DND-41 (cell line): ENCODE measurements around the gene RNF212B.

Experiments used
- EZH2 ChIP-seq: IDR thresholded peaks from 3 replicates; pipeline ENCODE4 v1.6.1; 2012; ENCODE audit warnings: borderline replicate concordance, low read depth, mild to moderate bottlenecking, moderate library complexity, low read length, inconsistent platforms; ENCODE audit not compliant: severe bottlenecking
- TF ChIP-seq, protein P1 (sequence below): IDR thresholded peaks from 2 replicates; pipeline ENCODE4 v1.5.1; 2012; ENCODE audit warnings: borderline replicate concordance, low read length, moderate library complexity, mild to moderate bottlenecking; ENCODE audit not compliant: poor library complexity, severe bottlenecking; ENCODE audit errors: extremely low read depth

DNA sequence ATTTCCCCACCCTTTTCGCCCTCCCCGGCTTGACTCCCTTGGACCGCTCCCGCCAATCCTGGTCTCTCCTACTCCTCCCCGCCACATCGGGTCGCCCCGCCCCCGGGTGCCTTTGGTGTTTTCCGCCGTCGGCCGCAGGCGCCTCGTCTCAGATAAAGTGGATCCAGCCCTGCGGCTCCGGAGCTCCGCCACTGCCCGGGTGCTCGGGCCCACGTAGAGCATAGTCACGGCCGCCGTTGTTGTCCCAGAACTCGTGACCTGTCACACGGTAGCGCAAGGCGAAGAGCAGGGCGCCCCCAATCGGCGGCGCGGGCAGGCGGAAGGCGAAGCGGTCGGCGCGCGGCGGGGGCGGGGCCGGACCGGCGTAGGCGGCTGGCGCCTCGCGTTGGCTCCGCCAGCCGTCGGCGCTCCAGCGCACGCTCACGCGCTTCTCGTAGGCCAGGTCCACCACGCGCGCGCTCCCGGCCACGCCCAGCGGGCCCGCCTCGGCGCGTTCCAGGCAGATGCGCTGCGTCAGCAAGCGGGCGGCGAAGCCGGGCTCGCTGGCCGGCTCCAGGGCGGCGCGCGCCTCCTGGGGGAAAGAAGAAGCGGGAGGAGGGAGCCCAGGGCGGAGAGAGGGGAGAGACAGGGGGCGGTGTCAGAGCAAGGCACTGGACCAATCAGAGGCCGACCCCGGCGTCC lies 63.7 kb downstream of the RNF212B start:
- TF ChIP-seq, protein P1, sequence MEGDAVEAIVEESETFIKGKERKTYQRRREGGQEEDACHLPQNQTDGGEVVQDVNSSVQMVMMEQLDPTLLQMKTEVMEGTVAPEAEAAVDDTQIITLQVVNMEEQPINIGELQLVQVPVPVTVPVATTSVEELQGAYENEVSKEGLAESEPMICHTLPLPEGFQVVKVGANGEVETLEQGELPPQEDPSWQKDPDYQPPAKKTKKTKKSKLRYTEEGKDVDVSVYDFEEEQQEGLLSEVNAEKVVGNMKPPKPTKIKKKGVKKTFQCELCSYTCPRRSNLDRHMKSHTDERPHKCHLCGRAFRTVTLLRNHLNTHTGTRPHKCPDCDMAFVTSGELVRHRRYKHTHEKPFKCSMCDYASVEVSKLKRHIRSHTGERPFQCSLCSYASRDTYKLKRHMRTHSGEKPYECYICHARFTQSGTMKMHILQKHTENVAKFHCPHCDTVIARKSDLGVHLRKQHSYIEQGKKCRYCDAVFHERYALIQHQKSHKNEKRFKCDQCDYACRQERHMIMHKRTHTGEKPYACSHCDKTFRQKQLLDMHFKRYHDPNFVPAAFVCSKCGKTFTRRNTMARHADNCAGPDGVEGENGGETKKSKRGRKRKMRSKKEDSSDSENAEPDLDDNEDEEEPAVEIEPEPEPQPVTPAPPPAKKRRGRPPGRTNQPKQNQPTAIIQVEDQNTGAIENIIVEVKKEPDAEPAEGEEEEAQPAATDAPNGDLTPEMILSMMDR, result peak; percentile 87
- TF ChIP-seq EZH2, result no peak
